ENCODE results near the gene RHD.
"Not testable (repeated sequence)": the region's sequence is repeated elsewhere in the genome, so short reads cannot be mapped to it uniquely, and the experiment has no call there.

RHD gene

DNA sequence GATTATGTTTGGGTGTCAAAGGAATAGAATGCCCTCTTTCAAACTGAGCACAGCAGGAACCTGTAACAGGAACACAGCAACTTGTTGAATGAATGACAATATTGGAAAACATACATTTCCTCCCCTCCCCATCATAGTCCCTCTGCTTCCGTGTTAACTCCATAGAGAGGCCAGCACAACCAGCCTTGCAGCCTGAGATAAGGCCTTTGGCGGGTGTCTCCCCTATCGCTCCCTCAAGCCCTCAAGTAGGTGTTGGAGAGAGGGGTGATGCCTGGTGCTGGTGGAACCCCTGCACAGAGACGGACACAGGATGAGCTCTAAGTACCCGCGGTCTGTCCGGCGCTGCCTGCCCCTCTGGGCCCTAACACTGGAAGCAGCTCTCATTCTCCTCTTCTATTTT, at the start of gene RHD:
RHD (plus strand) TSS at position 272 of the 400 bp plus-strand sequence; CDS start at position 311, 39 bp downstream.
- in situ Hi-C loops (cut with MboI; ENCODE audit: low sequenced_read_pairs) = not testable (repeated sequence)

GRCh38 chr1:25222606-25223005, 49.7 kb upstream of the RHD start:
- in situ Hi-C loops (cut with MboI; ENCODE audit: low sequenced_read_pairs) = loop anchor here (25.0 kb wide), 1 partner anchor 535 kb away; no protein-coding TSS in a partner anchor

- in situ Hi-C loops (cut with MboI; ENCODE audit: low sequenced_read_pairs) = loop anchor here (25.0 kb wide), 1 partner anchor 536 kb away; no protein-coding TSS in a partner anchor
These were observed 48.8 kb upstream of the RHD start for GRCh38 chr1:25223471-25223870.

DNA sequence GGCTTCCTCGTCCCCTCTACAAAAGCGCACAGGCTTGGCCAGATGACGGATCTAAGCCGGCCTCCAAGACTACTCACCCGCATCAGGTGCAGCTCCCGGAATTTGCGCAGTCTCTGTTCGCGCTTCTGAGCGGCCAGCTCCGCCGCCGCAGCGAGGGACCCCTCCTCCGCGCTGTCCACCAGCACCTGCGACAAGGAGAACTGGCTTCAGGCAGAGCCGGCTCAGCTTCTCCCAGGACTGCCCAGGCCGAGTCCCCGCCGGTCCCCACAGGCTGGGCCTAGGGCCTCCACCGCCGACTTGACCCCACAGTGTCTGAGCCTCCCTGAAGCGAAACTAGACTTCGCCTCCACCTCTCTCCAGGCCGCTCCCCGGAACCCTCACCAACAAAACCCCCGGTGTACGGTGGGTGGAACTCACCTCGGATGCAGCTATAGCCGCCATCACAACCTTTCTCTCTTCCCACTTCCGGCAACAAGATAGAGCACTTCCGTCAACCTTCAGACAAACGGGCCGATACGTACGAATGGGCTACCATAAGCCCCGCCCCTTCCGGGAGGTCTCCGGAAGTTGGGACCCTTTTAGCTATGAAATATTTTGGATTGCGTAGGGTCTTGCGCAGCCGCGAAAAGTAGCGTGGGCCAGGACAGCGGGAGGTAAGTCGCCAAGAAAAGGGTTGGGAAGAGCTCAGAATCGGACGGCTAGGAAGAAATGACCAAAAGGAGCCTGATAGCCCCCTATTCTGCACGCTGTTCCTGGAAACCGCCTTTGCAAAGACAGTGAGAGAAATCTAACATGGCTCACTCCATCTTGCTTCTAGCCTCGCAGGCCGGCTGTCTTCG, 40.1 kb upstream of the RHD start, which contains the start of gene SYF2:
SYF2 (minus strand) TSS at position 476 of the 839 bp plus-strand sequence; CDS start at position 441, 35 bp downstream.
- in situ Hi-C loops (cut with MboI; ENCODE audit: low sequenced_read_pairs) = no loop called here

GRCh38 chr1:25232866-25233784, 39.2 kb upstream of the RHD start:
- in situ Hi-C loops (cut with MboI; ENCODE audit: low sequenced_read_pairs) = no loop called here

DNA sequence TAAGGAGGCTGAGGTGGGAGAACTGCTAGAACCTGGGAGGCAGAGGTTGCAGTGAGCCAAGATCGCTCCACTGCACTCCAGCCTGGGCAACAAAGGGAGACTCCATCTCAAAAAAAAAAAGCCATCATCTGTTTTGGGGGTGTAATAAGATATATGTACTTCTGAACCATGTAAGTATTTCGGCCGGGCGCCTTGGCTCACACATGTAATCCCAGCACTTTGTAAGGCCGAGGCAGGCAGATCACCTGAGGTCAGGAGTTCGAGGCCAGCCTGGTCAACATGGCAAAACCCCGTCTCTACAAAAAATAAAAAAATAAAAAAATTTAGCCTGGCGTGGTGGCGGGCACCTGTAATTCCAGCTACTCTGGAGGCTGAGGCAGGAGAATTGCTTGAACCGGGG, 36.9 kb upstream of the RHD start:
- in situ Hi-C loops (cut with MboI; ENCODE audit: low sequenced_read_pairs) = not testable (repeated sequence)

DNA sequence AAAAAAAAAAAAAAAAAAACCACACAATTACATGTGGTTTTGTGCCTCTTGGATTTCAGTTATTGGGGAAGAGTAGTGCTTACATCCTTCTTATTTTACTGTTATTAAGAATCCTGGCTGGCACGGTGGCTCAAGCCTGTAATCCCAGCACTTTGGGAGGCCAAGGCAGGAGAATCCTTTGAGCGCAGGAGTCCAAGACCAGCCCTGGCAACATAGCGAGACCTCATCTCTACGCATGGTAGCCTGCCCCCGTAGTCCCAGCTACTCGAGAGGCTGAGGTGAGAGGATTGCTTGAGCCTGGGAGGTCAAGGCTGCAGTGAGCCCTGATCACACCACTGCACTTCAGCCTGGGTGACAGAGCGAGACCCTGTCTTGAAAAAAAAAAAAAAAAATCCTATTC, 36.0 kb upstream of the RHD start:
- in situ Hi-C loops (cut with MboI; ENCODE audit: low sequenced_read_pairs) = not testable (repeated sequence)

DNA sequence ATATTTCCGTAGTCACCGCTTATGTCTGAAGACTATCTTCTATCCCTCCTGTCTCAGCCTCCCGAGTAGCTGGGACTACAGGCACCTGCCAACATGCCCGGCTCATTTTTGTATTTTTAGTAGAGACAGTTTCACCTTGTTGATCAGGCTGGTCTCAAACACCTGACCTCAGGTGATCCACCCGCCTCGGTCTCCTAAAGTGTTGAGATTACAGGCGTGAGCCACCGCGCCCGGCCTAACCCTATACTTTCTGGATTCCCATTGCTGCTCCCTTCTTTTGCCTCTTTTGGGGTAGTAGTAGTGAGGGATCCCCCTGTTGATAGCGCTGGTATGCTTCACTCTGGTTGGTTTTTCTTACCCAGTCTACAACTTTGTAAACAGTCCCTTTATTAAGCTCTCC, 34.3 kb upstream of the RHD start:
- in situ Hi-C loops (cut with MboI; ENCODE audit: low sequenced_read_pairs) = no loop called here

DNA sequence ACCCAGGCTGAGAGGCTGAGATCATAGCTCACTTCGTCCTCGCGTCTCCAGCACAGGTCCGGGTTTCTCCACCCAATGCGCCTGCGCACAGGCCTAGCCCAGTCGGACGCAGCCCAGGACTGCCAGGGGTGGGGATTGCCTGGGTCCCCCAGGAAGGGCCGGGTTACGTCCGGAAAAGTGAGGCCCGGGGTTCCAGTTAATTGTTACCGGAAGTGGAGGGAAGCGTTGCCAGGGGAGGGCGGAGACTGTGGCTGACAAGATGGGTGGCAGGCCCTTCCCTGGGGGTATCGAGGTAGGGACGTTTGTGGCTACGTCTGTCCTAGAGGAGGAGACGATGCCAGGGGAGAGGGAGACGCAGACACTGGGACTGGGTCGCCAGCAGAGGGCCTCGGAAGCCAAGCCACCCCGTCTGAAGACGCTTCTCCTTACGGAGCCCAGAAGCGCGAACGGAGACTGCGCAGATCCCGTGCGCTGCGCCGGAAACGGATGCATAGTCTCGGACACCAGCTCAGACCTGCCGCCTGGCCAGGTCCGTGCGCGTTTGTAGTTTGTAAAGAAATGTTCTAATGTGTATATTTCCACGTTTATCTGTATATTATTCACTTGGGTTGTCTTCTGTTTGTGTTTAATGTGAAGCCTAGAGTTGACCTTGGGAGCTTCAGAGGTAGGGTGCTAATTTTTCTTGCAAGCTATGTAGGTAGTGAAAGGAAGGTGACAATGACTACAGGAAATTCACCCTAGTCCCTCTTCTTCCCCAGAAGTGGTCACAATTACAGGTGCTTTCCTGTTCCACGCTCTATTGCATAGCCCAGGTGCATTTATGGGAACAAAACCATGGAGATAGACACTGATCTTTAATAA, 32.4 kb upstream of the RHD start:
- in situ Hi-C loops (cut with MboI; ENCODE audit: low sequenced_read_pairs) = loop anchor here (10.0 kb wide), 1 partner anchor 565 kb away; the partner anchor contains the start of gene SELENON

- in situ Hi-C loops (cut with MboI; ENCODE audit: low sequenced_read_pairs) = loop anchor here (10.0 kb wide), 1 partner anchor 561 kb away; the partner anchor contains the start of gene SELENON
These were observed 28.4 kb upstream of the RHD start for GRCh38 chr1:25243907-25244306.

GRCh38 chr1:25245393-25245792, 26.9 kb upstream of the RHD start:
- in situ Hi-C loops (cut with MboI; ENCODE audit: low sequenced_read_pairs) = loop anchor here (10.0 kb wide), 1 partner anchor 559 kb away; the partner anchor contains the start of gene SELENON

DNA sequence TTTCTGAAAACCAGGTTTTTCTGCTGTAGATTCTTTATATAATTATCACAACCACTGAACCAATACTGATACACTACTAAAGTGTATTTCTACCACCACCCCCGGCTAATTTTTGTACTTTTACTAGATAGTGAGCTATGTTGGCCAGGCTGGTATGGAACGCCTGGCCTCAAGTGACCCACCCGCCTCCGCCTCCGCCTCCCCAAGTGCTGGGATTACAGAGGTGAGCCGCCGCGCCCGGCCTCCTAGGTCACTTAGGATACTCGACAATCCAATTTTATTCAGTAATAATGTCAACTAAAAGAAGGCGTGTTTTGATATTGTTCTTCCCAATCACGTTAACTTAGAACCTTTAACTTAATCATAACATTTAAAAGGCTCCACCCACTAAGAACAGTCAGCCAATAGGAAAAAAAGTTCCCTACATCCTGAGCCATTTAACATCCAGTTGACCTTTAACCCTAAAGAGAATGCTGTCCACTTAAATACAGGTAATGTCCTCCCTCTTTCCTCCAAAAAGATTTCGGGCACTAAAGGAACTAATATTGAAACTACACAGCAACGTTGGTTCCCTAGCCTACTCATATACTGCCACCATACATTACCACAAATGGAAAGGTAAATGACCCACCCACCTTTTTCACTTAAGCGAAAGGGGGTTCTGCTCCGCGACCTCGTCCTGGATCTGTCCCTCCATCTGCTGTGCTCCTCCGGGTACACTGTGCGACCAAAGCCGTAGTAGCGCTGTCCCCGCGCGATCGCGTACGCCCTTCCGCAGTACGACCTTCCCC, 26.3 kb upstream of the RHD start:
- in situ Hi-C loops (cut with MboI; ENCODE audit: low sequenced_read_pairs) = loop anchor here (10.0 kb wide), 1 partner anchor 559 kb away; the partner anchor contains the start of gene SELENON

DNA sequence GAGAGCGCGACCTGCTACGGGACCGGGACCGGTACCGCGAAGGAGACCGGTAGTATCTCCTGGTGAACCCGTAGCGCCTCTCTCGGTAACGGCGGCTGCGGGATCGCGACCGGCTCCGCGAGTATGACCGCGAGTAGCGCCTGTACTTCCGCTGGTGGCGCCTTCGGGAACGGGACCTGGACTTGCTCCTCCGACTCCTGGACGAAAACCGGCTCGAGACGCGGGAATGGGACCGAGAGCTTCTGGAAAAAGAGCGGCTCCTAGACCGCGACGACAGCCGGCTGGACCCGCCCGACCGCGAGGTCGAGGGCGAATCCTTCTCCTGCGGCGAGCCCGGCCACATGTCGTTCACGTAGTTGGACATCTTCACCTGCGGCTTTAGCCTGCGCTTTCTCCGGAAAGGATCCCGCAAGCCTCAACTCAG, 25.7 kb upstream of the RHD start:
- in situ Hi-C loops (cut with MboI; ENCODE audit: low sequenced_read_pairs) = loop anchor here (10.0 kb wide), 1 partner anchor 558 kb away; the partner anchor contains the start of gene SELENON

DNA sequence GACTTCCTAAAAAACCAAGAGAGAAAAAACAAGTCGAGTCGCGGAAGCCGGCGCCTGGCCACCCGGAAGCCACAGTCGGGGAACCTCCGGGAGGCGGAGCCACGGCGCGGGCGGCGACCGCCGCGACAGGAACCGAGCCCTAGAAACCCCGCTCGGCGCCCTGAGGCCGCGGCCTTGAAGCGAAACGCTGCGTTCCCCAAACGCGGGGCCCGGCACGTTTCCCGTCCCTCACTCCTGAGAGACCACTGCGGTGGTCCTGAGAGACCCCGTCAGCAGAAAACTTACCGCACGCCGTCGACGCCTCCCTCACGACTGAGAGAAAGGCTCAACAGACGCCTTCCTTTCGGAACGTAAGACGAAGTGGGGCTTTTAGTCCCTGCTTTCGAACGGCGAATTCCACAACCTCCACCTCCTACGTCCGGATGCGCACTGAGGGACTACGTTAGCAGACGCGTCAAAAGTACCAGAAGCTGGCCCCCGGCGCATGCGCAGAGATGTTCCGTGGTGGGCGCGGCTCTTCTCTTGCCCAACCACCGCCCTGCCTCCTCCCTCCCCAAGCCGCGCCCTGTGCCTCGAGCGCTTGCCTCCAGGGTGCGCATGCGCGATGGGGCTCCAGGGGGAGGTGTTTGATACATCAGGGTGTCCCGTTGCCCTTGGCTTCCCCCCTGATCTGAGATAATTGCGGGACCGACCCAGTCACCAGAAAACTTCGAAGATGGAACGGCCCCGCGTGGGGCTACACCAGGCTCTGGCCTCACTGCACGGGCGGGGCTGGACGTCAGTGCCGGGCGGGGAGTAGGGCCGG, 25.1 kb upstream of the RHD start, which contains the start of gene RSRP1:
RSRP1 (minus strand) TSS at position 431 of the 805 bp plus-strand sequence. CDS start 491 bp downstream, outside the sequence.
- in situ Hi-C loops (cut with MboI; ENCODE audit: low sequenced_read_pairs) = loop anchor here (10.0 kb wide), 1 partner anchor 558 kb away; the partner anchor contains the start of gene SELENON

- in situ Hi-C loops (cut with MboI; ENCODE audit: low sequenced_read_pairs) = loop anchor here (10.0 kb wide), 1 partner anchor 557 kb away; the partner anchor contains the start of gene SELENON
These were observed 24.2 kb upstream of the RHD start for GRCh38 chr1:25247829-25248754.

- in situ Hi-C loops (cut with MboI; ENCODE audit: low sequenced_read_pairs) = no loop called here
These were observed 18.4 kb upstream of the RHD start for GRCh38 chr1:25253911-25254310.

Data from HL-60/S4 treated with retinoic acid at 250 ng/mL for 4 days and 3 days (cell line).